Ramos (cell line): Measurements from ENCODE around the gene TK1.
"Not testable (repeated sequence)": the region's sequence is repeated elsewhere in the genome, so short reads cannot be mapped to it uniquely, and the experiment has no call there.

Source experiments
- in situ Hi-C: fragments of 300-500 bp; cut with MboI; formaldehyde crosslinking; loops from one replicate; pipeline ENCODE4 v1.14.3; 2022; ENCODE audit warnings: low sequenced_read_pairs; ENCODE audit not compliant: unreplicated experiment

TK1 gene

GRCh38 chr17:78186692-78187595 lies at the start of gene TK1, which contains the start of gene AFMID:
TSS of gene TK1 (minus strand) at chr17:78187052. CDS start at chr17:78186994, 58 bp downstream.
TSS of gene AFMID (plus strand) at chr17:78187362. CDS start at chr17:78187371, 9 bp downstream.
- in situ Hi-C loops = no loop called here

GRCh38 chr17:78235885-78236284 lies 49.0 kb upstream of the TK1 start:
- in situ Hi-C loops = no loop called here

- in situ Hi-C loops = not testable (repeated sequence)
Measured at GRCh38 chr17:78235022-78235421, 48.2 kb upstream of the TK1 start.

DNA sequence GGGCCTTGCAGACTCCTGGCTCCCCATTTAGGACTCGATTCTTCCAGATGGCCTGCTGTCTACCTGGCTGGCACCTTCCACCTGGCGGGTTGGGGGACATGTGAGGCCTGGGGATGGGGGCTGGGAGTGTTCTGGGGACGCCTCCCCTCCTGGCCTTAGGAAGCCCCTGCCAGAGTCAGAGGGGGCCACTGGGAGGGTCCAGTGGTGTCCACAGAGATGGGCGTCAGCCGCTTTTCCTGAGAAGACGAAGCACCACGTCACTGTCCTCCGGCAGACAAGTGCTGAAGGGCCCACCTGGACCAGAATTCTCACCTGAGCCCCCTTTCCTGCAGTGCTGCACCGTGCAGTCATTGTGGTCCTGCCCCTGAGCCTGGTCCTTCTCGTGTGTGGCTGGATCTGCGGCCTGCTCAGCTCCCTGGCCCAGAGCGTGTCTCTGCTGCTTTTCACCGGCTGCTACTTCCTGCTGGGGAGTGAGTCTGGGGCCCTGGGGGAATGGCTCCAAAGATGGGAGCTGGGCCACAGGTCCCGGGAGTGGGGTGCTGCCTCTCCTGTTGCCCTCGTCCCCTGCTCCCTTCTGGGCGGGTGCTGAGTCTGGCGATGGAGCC lies 47.5 kb upstream of the TK1 start:
- in situ Hi-C loops = no loop called here

DNA sequence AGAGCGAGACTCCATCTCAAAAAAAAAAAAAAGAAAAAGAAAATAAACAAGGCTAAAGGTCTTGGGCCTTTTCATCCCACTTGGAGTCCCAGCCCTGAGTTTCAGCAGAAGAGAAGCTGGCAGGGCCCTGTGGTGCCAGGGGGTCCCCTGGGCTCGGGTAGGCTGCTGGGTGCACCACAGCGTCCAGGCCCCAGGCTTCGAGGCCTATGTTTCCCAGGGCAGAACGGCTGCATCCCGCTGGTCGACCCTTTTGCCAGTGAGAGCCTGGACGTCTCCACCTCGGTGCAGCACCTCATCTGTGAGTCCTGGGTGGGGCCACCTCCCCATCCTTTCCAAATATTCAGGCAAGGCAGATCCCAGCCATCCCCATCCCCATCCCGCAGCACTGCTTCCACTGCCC lies 46.8 kb upstream of the TK1 start:
- in situ Hi-C loops = no loop called here

- in situ Hi-C loops = no loop called here
Measured at GRCh38 chr17:78232859-78233173, 46.0 kb upstream of the TK1 start.

- in situ Hi-C loops = no loop called here
Measured at GRCh38 chr17:78231991-78232858, 45.4 kb upstream of the TK1 start.

- in situ Hi-C loops = no loop called here
Measured at GRCh38 chr17:78230996-78231935, 44.4 kb upstream of the TK1 start, which contains the start of gene TMEM235. TSS of gene TMEM235 (plus strand) at chr17:78231631. CDS start at chr17:78232024, 393 bp downstream.

DNA sequence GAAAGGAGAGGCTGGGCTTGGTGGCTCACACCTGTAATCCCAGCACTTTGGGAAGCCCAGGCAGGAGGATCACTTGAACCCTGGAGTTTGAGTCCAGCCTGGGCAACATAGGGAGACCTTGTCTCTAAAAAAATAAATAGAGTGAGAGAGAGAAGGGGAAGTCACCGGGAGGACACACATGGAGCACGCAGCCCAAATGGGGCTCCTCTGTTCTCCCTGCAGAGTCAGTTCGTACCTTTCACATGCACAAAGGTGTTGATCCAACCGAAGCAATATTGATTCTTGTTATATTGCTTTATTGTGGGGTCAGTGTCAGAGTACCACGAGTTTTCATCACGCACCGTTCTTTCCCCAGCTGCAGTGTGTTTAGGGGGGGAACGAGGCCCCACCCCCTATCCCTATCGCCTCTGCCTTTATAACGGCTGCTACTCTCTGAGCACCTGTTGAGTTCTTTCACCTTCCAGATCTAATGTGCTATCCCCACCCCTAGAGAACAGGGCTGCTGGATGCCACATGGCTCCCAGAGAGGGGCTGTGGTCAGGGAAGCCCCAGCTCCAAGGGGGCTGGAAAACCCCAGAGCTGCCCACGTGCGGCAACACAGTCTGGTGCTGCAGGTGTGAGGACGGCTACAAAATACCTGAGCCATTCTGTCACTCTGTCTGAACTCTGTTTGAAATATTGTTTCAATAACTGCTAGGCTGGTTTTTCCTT lies 43.6 kb upstream of the TK1 start:
- in situ Hi-C loops = no loop called here

GRCh38 chr17:78228176-78228575 lies 41.3 kb upstream of the TK1 start:
- in situ Hi-C loops = no loop called here

DNA sequence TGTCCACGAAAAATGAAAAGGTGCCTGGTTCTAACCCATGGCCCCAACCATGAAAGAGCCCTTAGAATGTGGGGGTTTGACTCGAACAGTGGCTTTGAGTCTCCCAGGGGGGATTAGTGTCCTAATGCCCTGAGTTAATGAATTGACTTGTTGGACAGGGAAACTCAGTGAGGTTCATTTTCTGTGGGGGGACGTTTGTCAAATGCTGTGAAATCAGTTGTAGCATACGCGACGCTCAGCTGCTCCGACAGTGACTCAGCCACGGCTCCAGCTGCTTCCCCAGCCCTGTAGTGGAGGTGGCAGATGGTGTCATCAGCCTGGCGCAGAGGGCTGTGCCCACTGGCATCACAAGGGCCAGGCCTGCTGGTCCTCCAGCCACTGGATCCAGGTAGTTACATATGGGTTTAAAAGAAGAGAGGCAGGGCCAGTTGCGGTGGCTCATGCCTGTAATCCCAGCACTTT lies 40.6 kb upstream of the TK1 start:
- in situ Hi-C loops = no loop called here

DNA sequence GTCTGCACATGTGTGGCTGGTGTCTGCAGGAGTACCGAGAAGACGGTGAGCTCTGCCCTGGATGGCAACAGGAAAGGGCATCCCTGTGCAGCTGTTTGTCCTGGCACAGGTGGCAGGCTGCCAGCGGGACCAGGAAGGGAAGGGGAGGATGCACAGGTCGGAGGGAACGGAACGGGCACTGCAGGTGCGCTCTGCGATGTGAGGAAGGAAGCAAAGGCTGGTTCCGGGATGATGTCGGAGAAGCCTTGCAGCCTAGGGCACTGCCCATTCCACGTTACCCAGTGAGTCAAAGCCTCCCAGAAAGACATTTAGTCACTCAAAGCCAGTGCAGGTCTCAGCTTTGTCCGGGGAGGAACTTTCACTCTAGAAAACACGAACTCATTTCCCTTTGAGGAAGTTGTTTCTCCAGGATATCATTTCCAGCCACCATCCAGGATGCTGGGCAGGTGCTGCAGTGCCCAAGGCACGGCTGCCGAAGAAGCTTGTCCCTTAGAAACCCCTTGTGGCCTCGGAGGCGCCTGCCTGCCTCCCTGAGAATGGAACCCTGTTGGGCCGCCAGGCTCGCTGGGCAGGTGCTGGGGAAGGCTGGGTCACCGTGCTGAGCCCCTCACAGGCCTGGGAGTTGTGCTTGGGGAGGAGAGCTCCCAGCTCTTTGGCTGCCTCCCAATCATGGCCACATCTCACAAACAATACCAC lies 40.1 kb upstream of the TK1 start:
- in situ Hi-C loops = no loop called here

GRCh38 chr17:78226055-78226758 lies 39.4 kb upstream of the TK1 start:
- in situ Hi-C loops = no loop called here

DNA sequence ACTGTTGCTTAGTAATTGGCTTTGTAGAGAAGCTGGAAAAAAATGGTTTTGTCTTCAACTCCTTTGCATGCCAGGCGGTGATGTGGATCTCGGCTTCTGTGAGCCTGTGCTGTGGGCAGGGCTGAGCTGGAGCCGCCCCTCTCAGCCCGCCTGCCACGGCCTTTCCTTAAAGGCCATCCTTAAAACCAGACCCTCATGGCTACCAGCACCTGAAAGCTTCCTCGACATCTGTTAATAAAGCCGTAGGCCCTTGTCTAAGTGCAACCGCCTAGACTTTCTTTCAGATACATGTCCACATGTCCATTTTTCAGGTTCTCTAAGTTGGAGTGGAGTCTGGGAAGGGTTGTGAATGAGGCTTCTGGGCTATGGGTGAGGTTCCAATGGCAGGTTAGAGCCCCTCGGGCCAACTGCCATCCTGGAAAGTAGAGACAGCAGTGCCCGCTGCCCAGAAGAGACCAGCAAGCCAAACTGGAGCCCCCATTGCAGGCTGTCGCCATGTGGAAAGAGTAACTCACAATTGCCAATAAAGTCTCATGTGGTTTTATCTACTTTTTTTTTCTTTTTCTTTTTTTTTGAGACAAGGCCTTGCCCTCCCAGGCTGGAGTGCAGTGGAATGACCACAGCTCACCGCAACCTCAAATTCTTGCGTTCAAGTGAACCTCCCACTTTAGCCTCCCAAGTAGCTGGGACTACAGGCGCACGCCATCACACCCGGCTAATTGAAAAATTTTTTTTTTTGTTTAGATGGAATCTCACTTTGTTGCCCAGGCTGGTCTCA lies 38.4 kb upstream of the TK1 start:
- in situ Hi-C loops = no loop called here

GRCh38 chr17:78224231-78225087 lies 37.6 kb upstream of the TK1 start:
- in situ Hi-C loops = no loop called here

GRCh38 chr17:78223765-78224164 lies 36.9 kb upstream of the TK1 start:
- in situ Hi-C loops = no loop called here
